MM.1S (cell line): ENCODE measurements around the gene SETD9.

Experiments
- DNase-seq: peaks from one replicate; pipeline ENCODE4 v3.0.0-alpha.2; 2015
- H2AFZ ChIP-seq: fragments of 300-600 bp; sonication (generic); 2 replicates; pipeline ENCODE4 v1.6.0; 2016; ENCODE audit warnings: antibody characterized with exemption, low read length
- H3F3A ChIP-seq: fragments of 300-600 bp; sonication (generic); 2 replicates; pipeline ENCODE4 v1.6.1; 2016; ENCODE audit warnings: mild to moderate bottlenecking, antibody characterized with exemption, low read length, moderate library complexity, mixed read lengths; ENCODE audit not compliant: insufficient read depth
- H3K27ac ChIP-seq: fragments of 300-600 bp; sonication (generic); 2 replicates; pipeline ENCODE4 v1.5.1; 2016; ENCODE audit warnings: mild to moderate bottlenecking, low read length
- H3K27me3 ChIP-seq: fragments of 300-600 bp; sonication (generic); replicated peaks from 2 replicates; pipeline ENCODE4 v1.6.0; 2016; ENCODE audit warnings: low read length; ENCODE audit not compliant: insufficient read depth
- H3K36me3 ChIP-seq: fragments of 300-600 bp; sonication (generic); replicated peaks from 2 replicates; pipeline ENCODE4 v1.6.1; 2016; ENCODE audit warnings: mild to moderate bottlenecking, low read length, mixed read lengths; ENCODE audit not compliant: insufficient read depth
- H3K4me1 ChIP-seq: fragments of 300-600 bp; sonication (generic); 2 replicates; pipeline ENCODE4 v1.6.1; 2016; ENCODE audit warnings: low read length, mixed read lengths
- H3K4me2 ChIP-seq: fragments of 300-600 bp; sonication (generic); 2 replicates; pipeline ENCODE4 v1.6.0; 2016; ENCODE audit warnings: low read depth, low read length
- H3K4me3 ChIP-seq: fragments of 300-600 bp; sonication (generic); 2 replicates; pipeline ENCODE4 v1.5.1; 2016; ENCODE audit warnings: low read length, mixed read lengths
- H3K79me2 ChIP-seq: fragments of 300-600 bp; sonication (generic); 2 replicates; pipeline ENCODE4 v1.6.1; 2016; ENCODE audit warnings: mixed run types, low read length, mixed read lengths
- H3K9ac ChIP-seq: fragments of 300-600 bp; sonication (generic); 2 replicates; pipeline ENCODE4 v1.6.1; 2016; ENCODE audit warnings: low read length, mixed read lengths
- H3K9me2 ChIP-seq: fragments of 300-600 bp; sonication (generic); replicated peaks from 2 replicates; pipeline ENCODE4 v1.6.1; 2016; ENCODE audit warnings: mild to moderate bottlenecking, low read length, mixed read lengths; ENCODE audit not compliant: insufficient read depth
- H3K9me3 ChIP-seq: fragments of 300-600 bp; sonication (generic); replicated peaks from 2 replicates; pipeline ENCODE4 v1.6.1; 2016; ENCODE audit warnings: mild to moderate bottlenecking, low read length, mixed read lengths; ENCODE audit not compliant: insufficient read depth
- H4K20me1 ChIP-seq: fragments of 300-600 bp; sonication (generic); 2 replicates; pipeline ENCODE4 v1.6.1; 2016; ENCODE audit warnings: mild to moderate bottlenecking, low read length, moderate library complexity, mixed read lengths; ENCODE audit not compliant: insufficient read depth
- CTCF ChIP-seq: fragments of 300-600 bp; sonication (generic); IDR thresholded peaks from 2 replicates; pipeline ENCODE4 v1.5.1; 2016; ENCODE audit warnings: antibody characterized with exemption, low read length, mixed read lengths
- EZH2 ChIP-seq: fragments of 300-600 bp; sonication (generic); optimal IDR thresholded peaks from 2 replicates; pipeline ENCODE3; 2017; ENCODE audit warnings: low read depth, mild to moderate bottlenecking, antibody characterized with exemption, low read length, mixed read lengths
- EZH2phosphoT487 ChIP-seq: fragments of 300-600 bp; sonication (generic); IDR thresholded peaks from 2 replicates; pipeline ENCODE4 v1.6.1; 2018; ENCODE audit warnings: antibody characterized with exemption, low read length

The SETD9 gene

GRCh38 chr5:56958595-56958994, 49.2 kb downstream of the SETD9 start:
- H3K4me1 ChIP-seq: no peaks in the 10 kb centered on the region
- no peak overlapping the region for H3K4me3 ChIP-seq
- H3K27ac ChIP-seq: no peak overlapping the region
- H4K20me1 ChIP-seq: no peaks in the 10 kb centered on the region
- no peaks in the 10 kb centered on the region for H3K9me3 ChIP-seq
- H2AFZ ChIP-seq: no peak overlapping the region
- no peaks in the 10 kb centered on the region for H3F3A ChIP-seq
- H3K79me2 ChIP-seq: no peaks in the 10 kb centered on the region
- H3K9ac ChIP-seq: no peak overlapping the region
- no peak overlapping the region for H3K4me2 ChIP-seq
- no peaks in the 10 kb centered on the region for H3K27me3 ChIP-seq
- no peaks in the 10 kb centered on the region for H3K36me3 ChIP-seq
- TF ChIP-seq CTCF (no peak), EZH2phosphoT487 (no peak), EZH2 (no peak)
- no peaks in the 10 kb centered on the region for H3K9me2 ChIP-seq
- no peak for DNase-seq

GRCh38 chr5:56959326-56959725, 49.9 kb downstream of the SETD9 start:
- Histone ChIP-seq H2AFZ (no peak overlapping the region), H3K36me3 (no peaks in the 10 kb centered on the region), H3K9ac (no peak overlapping the region), H3K4me1 (no peaks in the 10 kb centered on the region), H3K27ac (no peak overlapping the region), H3F3A (no peaks in the 10 kb centered on the region), H3K4me2 (no peak overlapping the region), H4K20me1 (no peaks in the 10 kb centered on the region), H3K79me2 (no peaks in the 10 kb centered on the region), H3K4me3 (no peak overlapping the region), H3K9me2 (no peaks in the 10 kb centered on the region), H3K27me3 (no peaks in the 10 kb centered on the region), H3K9me3 (no peaks in the 10 kb centered on the region)
- DNase-seq: no peak
- TF ChIP-seq EZH2 (no peak), CTCF (no peak), EZH2phosphoT487 (no peak)

- no peaks in the 10 kb centered on the region for H3K9me3 ChIP-seq
- H3K9ac ChIP-seq: no peak overlapping the region
- no peak for TF ChIP-seq CTCF
- TF ChIP-seq EZH2: no peak
- TF ChIP-seq EZH2phosphoT487: no peak
- H3K9me2 ChIP-seq: no peaks in the 10 kb centered on the region
- no peaks in the 10 kb centered on the region for H3K36me3 ChIP-seq
- no peak overlapping the region for H2AFZ ChIP-seq
- H3F3A ChIP-seq: no peaks in the 10 kb centered on the region
- H3K27me3 ChIP-seq: no peaks in the 10 kb centered on the region
- H4K20me1 ChIP-seq: no peaks in the 10 kb centered on the region
- DNase-seq: no peak
- H3K4me1 ChIP-seq: no peaks in the 10 kb centered on the region
- H3K27ac ChIP-seq: no peak overlapping the region
- no peak overlapping the region for H3K4me3 ChIP-seq
- no peaks in the 10 kb centered on the region for H3K79me2 ChIP-seq
- no peak overlapping the region for H3K4me2 ChIP-seq
Measured at GRCh38 chr5:56961746-56962145, 52.4 kb downstream of the SETD9 start.
